GM23248 (cell line): ENCODE results near the gene NEDD4L.

Source experiments
- EZH2 ChIP-seq: fragments of 200-600 bp; sonication (generic); IDR thresholded peaks from 2 replicates; pipeline ENCODE4 v1.6.1; 2018; ENCODE audit warnings: antibody characterized with exemption, mild to moderate bottlenecking; ENCODE audit not compliant: insufficient read depth, poor library complexity, severe bottlenecking
- EZH2phosphoT487 ChIP-seq: fragments of 200-600 bp; sonication (generic); IDR thresholded peaks from 2 replicates; pipeline ENCODE4 v1.6.1; 2018; ENCODE audit warnings: antibody characterized with exemption, moderate library complexity, mild to moderate bottlenecking, low read depth; ENCODE audit not compliant: insufficient read depth

DNA sequence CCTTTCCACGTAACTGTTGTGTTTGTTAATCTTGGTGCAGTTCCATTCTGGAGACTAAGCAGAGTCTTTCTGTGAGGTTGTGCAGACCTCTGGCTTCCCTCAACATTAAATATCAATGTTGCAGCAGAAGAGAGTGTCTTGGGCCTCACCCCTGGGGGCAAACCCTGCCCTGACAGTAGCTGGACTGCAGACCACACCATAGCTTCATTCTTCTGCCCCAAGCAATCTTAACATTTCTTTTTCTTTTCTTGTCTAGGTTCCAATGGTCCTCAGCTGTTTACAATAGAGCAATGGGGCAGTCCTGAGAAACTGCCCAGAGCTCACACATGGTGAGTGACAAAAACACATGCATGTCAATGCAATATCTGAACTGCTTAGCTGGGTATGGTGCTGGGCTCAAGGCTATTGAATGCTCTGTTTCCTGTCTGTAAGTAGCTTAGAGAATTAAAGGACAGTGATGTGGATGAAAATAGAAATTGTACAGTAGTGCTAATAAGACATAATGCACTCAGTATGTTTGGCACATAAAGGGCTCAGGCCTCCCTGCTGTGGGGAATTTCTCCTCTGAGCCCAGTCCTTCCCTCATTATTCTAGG is 347.3 kb downstream of the NEDD4L start:
- TF ChIP-seq EZH2phosphoT487 (no peak), EZH2 (no peak)
